Measurements from ENCODE around the gene AGMO.

Gene AGMO

GRCh38 chr7:15209429-15209828 lies 352.4 kb downstream of the AGMO start:
- Histone ChIP-seq H3K4me1 (ENCODE audit: insufficient read depth, low read length, poor library complexity, severe bottlenecking) (peaks cover 13% of the 10 kb centered on the region), H3F3A (ENCODE audit: low read depth) (no peaks in the 10 kb centered on the region), H3K9ac (ENCODE audit: low read depth, low read length, poor library complexity, severe bottlenecking) (no peak overlapping the region), H3K27me3 (ENCODE audit: insufficient read depth, low read length, poor library complexity, severe bottlenecking) (no peaks in the 10 kb centered on the region), H3K36me3 (ENCODE audit: insufficient read depth, low read length) (no peaks in the 10 kb centered on the region), H3K4me3 (ENCODE audit: low read length, poor library complexity, severe bottlenecking) (no peak overlapping the region), H3K79me2 (ENCODE audit: insufficient read depth, low read length) (no peaks in the 10 kb centered on the region), H3K9me3 (ENCODE audit: insufficient read depth, low read depth, low read length) (no peaks in the 10 kb centered on the region), H4K20me1 (ENCODE audit: insufficient read depth, low read length, poor library complexity, severe bottlenecking) (no peaks in the 10 kb centered on the region), H3K9me2 (replicated peaks; ENCODE audit: low read depth, low read length) (no peaks in the 10 kb centered on the region), H3K4me2 (ENCODE audit: low read depth, low read length, poor library complexity, severe bottlenecking) (no peak overlapping the region), H2AFZ (ENCODE audit: low read length) (peak overlapping the region; percentile 46; the same call in 1 of the 2 replicates)
- TF ChIP-seq CTCF (conservative IDR thresholded peaks at IDR 0.05; ENCODE audit: low read length): no peak
- no peak for TF ChIP-seq EZH2phosphoT487 (IDR thresholded peaks at IDR 0.05; ENCODE audit: borderline replicate concordance)

DNA sequence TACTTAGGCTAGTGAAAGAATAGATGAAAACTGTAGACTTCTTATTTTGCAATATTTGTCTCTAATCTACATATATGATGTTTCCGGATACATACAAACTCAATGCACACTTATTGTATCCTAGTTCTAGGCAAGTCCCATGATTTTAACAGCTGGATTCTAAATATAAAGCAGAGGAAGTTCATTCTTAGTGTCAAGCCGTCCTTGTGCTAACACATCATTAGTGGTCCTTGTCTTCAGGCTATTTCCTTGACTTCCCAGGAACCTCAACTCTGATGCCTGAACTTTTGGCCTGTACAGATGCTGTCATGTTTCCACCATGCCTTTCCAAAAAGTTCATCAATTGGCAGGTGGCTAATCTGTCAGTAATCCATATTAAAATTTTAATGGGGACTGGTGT lies 357.4 kb downstream of the AGMO start:
- Histone ChIP-seq H3K9me2 (replicated peaks; ENCODE audit: low read depth, low read length) (no peaks in the 10 kb centered on the region), H3K36me3 (ENCODE audit: insufficient read depth, low read length) (no peaks in the 10 kb centered on the region), H3K79me2 (ENCODE audit: insufficient read depth, low read length) (no peaks in the 10 kb centered on the region), H3K9ac (ENCODE audit: low read depth, low read length, poor library complexity, severe bottlenecking) (no peak overlapping the region), H2AFZ (ENCODE audit: low read length) (peak overlapping the region; percentile 63), H3F3A (ENCODE audit: low read depth) (no peaks in the 10 kb centered on the region), H3K4me2 (ENCODE audit: low read depth, low read length, poor library complexity, severe bottlenecking) (no peak overlapping the region), H3K4me3 (ENCODE audit: low read length, poor library complexity, severe bottlenecking) (no peak overlapping the region), H3K4me1 (ENCODE audit: insufficient read depth, low read length, poor library complexity, severe bottlenecking) (peaks cover 4% of the 10 kb centered on the region), H3K27me3 (ENCODE audit: insufficient read depth, low read length, poor library complexity, severe bottlenecking) (no peaks in the 10 kb centered on the region), H3K9me3 (ENCODE audit: insufficient read depth, low read depth, low read length) (no peaks in the 10 kb centered on the region), H4K20me1 (ENCODE audit: insufficient read depth, low read length, poor library complexity, severe bottlenecking) (no peaks in the 10 kb centered on the region)
- TF ChIP-seq EZH2phosphoT487 (IDR thresholded peaks at IDR 0.05; ENCODE audit: borderline replicate concordance): no peak
- no peak for TF ChIP-seq CTCF (conservative IDR thresholded peaks at IDR 0.05; ENCODE audit: low read length)

DNA sequence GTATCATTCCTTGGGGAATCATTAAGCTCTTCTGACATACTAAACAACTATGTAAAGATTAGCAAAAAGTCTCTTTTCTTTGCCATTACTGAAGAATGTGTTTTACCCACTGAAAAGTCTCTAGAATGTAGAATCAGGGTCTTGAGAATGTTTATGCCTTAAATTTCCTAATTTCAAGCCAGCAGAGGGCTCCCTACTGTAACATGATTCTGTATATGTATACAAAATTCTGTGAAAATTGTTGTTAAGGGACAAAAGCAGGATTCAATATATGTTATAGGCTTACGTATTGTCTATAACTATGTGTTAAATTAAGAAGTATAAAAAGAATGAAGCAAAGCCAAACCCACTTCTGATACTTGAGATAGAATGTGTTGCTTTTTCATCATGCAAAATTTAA lies 362.3 kb downstream of the AGMO start:
- TF ChIP-seq EZH2phosphoT487 (IDR thresholded peaks at IDR 0.05; ENCODE audit: borderline replicate concordance) (no peak), CTCF (conservative IDR thresholded peaks at IDR 0.05; ENCODE audit: low read length) (peak; percentile 84)
- Histone ChIP-seq H3K4me2 (ENCODE audit: low read depth, low read length, poor library complexity, severe bottlenecking) (no peak overlapping the region), H3K4me1 (ENCODE audit: insufficient read depth, low read length, poor library complexity, severe bottlenecking) (peaks cover 4% of the 10 kb centered on the region), H3F3A (ENCODE audit: low read depth) (no peaks in the 10 kb centered on the region), H3K9me3 (ENCODE audit: insufficient read depth, low read depth, low read length) (no peaks in the 10 kb centered on the region), H3K27me3 (ENCODE audit: insufficient read depth, low read length, poor library complexity, severe bottlenecking) (no peaks in the 10 kb centered on the region), H2AFZ (ENCODE audit: low read length) (peak overlapping the region; percentile 63; the same call in 1 of the 2 replicates), H3K36me3 (ENCODE audit: insufficient read depth, low read length) (no peaks in the 10 kb centered on the region), H3K4me3 (ENCODE audit: low read length, poor library complexity, severe bottlenecking) (no peak overlapping the region), H3K9me2 (replicated peaks; ENCODE audit: low read depth, low read length) (no peaks in the 10 kb centered on the region), H3K79me2 (ENCODE audit: insufficient read depth, low read length) (no peaks in the 10 kb centered on the region), H3K9ac (ENCODE audit: low read depth, low read length, poor library complexity, severe bottlenecking) (no peak overlapping the region), H4K20me1 (ENCODE audit: insufficient read depth, low read length, poor library complexity, severe bottlenecking) (no peaks in the 10 kb centered on the region)

Data from Loucy (cell line).